T-helper 17 cell (primary cell): ENCODE data around the gene ARHGDIG. TPM values are rescaled to one million over a fixed set of nuclear protein-coding genes. Genes with fewer than 3 reads are reported as not detected.

Experiments used
- ATAC-seq: fragments of 150-1000 bp; cut with Tn5 transposase; 2 replicates; pipeline ENCODE4 v1.10.0; 2021; ENCODE audit warnings: mild to moderate bottlenecking, moderate library complexity
- DNase-seq, 3 donors: peaks; one replicate each; pipeline versions ENCODE4 v3.0.0 to v3.0.0-alpha.2; 2020 to 2021
- H3K9me3 ChIP-seq: one replicate; pipeline ENCODE4 v1.7.0; 2013; ENCODE audit warnings: low read length, mild to moderate bottlenecking; ENCODE audit not compliant: control insufficient read depth, poor library complexity, severe bottlenecking
- H3K27ac Mint-ChIP-seq: one replicate; pipeline ENCODE4 v1.8.0; 2022; ENCODE audit warnings: mild to moderate bottlenecking, moderate library complexity, mixed read lengths
- H3K27me3 Mint-ChIP-seq: one replicate; pipeline ENCODE4 v1.8.0; 2022; ENCODE audit warnings: mixed read lengths
- H3K36me3 Mint-ChIP-seq: one replicate; pipeline ENCODE4 v1.8.0; 2022; ENCODE audit warnings: low read depth, mixed read lengths
- H3K4me1 Mint-ChIP-seq: one replicate; pipeline ENCODE4 v1.8.0; 2022; ENCODE audit warnings: mild to moderate bottlenecking, mixed read lengths
- H3K4me3 Mint-ChIP-seq: one replicate; pipeline ENCODE4 v1.8.0; 2022; ENCODE audit warnings: mild to moderate bottlenecking, moderate library complexity, mixed read lengths
- total RNA-seq, 4 donors: library from RNA in 2 of 4; stranded (reverse) in 2 of 4; gene quantifications; one replicate each; pipeline ENCODE4 v1.2.3 and lab custom pipeline; 2022 to 2026

The ARHGDIG gene
- total RNA-seq, 2 donors from 2014 or later = not detected

GRCh38 chr16:287981-288920 lies 7.9 kb downstream of the ARHGDIG start:
- peaks cover 2% of the 10 kb centered on the region for H3K36me3 Mint-ChIP-seq
- H3K4me1 Mint-ChIP-seq = no peaks in the 10 kb centered on the region
- H3K4me3 Mint-ChIP-seq = peak overlapping the region; percentile 54
- H3K27me3 Mint-ChIP-seq = no peaks in the 10 kb centered on the region
- ATAC-seq (no peak), DNase-seq (no peak)
- H3K9me3 ChIP-seq = no peaks in the 10 kb centered on the region
- H3K27ac Mint-ChIP-seq = no peak overlapping the region

- no peaks in the 10 kb centered on the region for H3K27me3 Mint-ChIP-seq
- no peaks in the 10 kb centered on the region for H3K4me1 Mint-ChIP-seq
- H3K9me3 ChIP-seq = no peaks in the 10 kb centered on the region
- no peak overlapping the region for H3K4me3 Mint-ChIP-seq
- no peak for ATAC-seq
- H3K36me3 Mint-ChIP-seq = peaks cover 2% of the 10 kb centered on the region
- DNase-seq = no peak
- H3K27ac Mint-ChIP-seq = no peak overlapping the region
Observed at GRCh38 chr16:289395-289997, 9.1 kb downstream of the ARHGDIG start.

DNA sequence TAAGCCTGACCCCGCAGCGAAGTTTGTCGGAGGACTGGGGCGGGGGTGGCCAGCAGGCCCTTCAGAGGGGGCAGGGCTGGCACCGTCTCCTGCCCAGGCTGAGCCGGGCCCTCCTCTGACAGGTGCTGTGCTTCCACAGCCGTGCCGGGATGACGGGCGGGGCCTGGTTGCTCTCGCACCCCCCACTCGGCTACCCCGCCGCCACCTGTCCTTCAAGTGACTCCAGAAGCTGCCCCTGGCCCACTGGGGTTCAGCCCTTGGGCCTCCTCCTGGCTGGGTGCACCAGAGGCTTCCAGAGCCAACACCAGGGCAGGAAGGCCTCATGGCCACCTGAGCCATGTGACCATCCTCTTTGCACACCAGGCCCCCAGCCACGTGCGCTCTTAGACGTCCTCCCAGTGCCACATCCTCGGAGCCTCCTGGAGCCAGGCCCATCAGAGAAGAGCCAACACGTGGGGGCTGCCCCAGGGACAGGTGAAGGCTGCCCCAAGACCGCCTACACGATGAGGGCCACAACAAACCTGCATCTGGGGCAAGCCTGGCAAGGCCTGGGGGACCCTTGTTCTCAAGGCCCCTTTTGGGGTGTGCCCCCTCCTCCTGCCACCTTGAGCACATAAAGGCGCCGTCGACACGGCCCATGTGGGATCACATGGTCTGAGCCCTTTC lies 9.8 kb downstream of the ARHGDIG start:
- ATAC-seq (no peak), DNase-seq (no peak)
- no peaks in the 10 kb centered on the region for H3K9me3 ChIP-seq
- Mint-ChIP-seq H3K4me3 (no peak overlapping the region), H3K27me3 (no peaks in the 10 kb centered on the region), H3K36me3 (peaks cover 2% of the 10 kb centered on the region), H3K27ac (no peak overlapping the region), H3K4me1 (no peaks in the 10 kb centered on the region)

DNA sequence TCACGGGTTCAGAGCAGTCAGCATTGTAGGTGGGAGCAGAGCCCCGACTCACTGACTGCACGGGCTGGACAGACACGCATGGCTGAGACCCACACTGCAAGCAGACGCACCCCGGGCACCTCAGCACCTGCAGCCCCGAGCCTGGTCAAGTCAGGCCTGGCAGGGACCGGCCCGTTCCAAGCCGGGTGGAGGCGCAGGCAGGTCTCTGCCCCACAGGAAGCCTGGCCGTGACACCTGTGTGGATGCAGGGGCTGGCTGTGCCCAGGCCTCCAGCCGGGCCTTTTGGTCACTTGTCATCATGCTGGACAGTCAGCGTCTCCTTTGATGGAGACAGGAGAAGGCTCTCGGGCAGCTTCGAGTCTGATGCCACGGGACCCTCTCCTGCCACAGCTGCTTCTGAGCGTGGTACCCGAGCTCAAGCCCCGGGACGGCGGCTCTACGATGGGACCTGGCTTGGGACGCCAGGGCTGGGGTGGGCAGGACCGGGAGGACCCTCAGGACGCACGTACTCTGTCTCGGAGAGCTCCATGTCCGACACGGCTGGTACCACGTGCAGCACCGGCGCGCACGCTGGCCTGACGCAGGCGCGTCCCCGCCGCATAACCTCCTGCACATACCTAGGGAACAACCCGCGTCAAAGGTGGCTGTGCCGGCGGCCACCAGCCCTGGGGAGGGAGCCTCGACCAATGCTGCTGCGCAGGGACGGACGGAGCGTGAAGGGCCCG lies 10.5 kb downstream of the ARHGDIG start:
- H3K27ac Mint-ChIP-seq = no peak overlapping the region
- DNase-seq (no peak), ATAC-seq (no peak)
- H3K4me3 Mint-ChIP-seq = no peak overlapping the region
- H3K27me3 Mint-ChIP-seq = no peaks in the 10 kb centered on the region
- H3K36me3 Mint-ChIP-seq = peaks cover 2% of the 10 kb centered on the region
- no peaks in the 10 kb centered on the region for H3K9me3 ChIP-seq
- no peaks in the 10 kb centered on the region for H3K4me1 Mint-ChIP-seq

DNA sequence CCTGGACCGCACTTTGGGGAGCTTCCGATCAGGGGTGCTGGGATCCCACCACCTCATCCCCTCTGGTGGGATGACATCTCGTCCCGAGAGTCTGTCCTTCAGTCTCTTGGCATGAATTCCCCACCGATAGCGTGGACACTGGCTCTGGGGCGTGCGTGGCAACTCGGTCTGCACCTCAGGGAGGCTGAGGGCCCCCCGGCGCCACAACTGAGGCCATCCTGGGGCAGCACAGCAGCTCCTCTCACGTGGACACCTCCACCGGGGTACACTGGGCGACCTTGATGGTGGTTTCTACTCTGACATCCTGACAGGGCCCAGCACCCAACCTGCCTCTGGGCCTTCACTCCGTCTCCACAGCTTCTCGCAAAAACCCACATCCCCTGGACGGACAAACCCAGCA lies 11.1 kb downstream of the ARHGDIG start:
- Mint-ChIP-seq H3K27ac (no peak overlapping the region), H3K27me3 (no peaks in the 10 kb centered on the region), H3K36me3 (no peaks in the 10 kb centered on the region), H3K4me1 (no peaks in the 10 kb centered on the region), H3K4me3 (no peak overlapping the region)
- H3K9me3 ChIP-seq = no peaks in the 10 kb centered on the region
- no peak for DNase-seq
- no peak for ATAC-seq

GRCh38 chr16:293043-293775 lies 12.8 kb downstream of the ARHGDIG start:
- DNase-seq (no peak), ATAC-seq (no peak)
- Mint-ChIP-seq H3K27me3 (no peaks in the 10 kb centered on the region), H3K27ac (no peak overlapping the region), H3K4me3 (no peak overlapping the region), H3K36me3 (no peaks in the 10 kb centered on the region), H3K4me1 (no peaks in the 10 kb centered on the region)
- no peaks in the 10 kb centered on the region for H3K9me3 ChIP-seq

DNA sequence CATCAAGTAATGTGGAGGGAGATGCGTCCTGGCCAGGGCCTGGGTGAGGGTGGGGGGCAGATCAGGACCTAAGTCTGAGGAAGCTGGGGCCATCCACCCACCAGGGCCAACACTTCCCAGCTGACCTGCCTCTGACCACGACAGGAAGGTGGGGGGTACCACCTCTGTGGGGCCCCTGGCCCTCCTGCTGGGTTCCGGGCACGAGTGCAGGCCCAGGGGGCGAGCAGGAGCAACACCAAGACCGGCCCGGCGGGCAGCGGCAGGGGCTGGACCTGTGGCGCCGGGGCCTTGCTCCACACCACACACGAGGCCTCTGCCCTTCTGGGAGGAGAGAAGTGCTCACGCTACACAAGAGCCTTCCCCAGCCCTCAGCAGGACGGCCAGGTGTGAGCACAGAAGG lies 15.9 kb downstream of the ARHGDIG start:
- ATAC-seq (no peak), DNase-seq (no peak)
- H3K27ac Mint-ChIP-seq = no peak overlapping the region
- no peak overlapping the region for H3K4me3 Mint-ChIP-seq
- no peaks in the 10 kb centered on the region for H3K36me3 Mint-ChIP-seq
- H3K27me3 Mint-ChIP-seq = no peaks in the 10 kb centered on the region
- H3K9me3 ChIP-seq = no peaks in the 10 kb centered on the region
- no peaks in the 10 kb centered on the region for H3K4me1 Mint-ChIP-seq

GRCh38 chr16:296806-297510 lies 16.6 kb downstream of the ARHGDIG start:
- no peak overlapping the region for H3K27ac Mint-ChIP-seq
- no peaks in the 10 kb centered on the region for H3K27me3 Mint-ChIP-seq
- no peaks in the 10 kb centered on the region for H3K9me3 ChIP-seq
- ATAC-seq (no peak), DNase-seq (no peak)
- H3K36me3 Mint-ChIP-seq = no peaks in the 10 kb centered on the region
- no peaks in the 10 kb centered on the region for H3K4me1 Mint-ChIP-seq
- no peak overlapping the region for H3K4me3 Mint-ChIP-seq

DNA sequence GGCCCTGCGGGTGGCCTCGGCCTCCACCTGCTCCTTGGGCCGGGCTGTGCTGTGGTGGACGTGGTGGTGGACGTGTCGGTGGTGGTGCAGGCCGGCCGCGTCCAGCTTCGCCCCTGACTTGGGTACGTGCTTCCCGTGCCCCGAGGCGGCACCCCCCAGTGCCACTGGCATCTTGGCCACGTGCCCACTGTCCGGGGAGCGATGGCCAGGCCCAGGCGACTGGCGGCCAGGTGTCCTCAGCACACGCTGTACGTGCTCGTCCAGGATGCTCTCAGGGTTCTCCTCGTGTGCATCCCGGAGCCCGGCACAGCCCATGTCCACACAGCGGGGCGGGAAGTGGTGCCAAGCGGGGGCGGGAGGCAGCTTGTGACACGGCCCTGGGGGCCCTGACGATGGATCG lies 17.4 kb downstream of the ARHGDIG start:
- Mint-ChIP-seq H3K4me1 (no peaks in the 10 kb centered on the region), H3K4me3 (no peak overlapping the region), H3K36me3 (no peaks in the 10 kb centered on the region), H3K27ac (no peak overlapping the region), H3K27me3 (no peaks in the 10 kb centered on the region)
- H3K9me3 ChIP-seq = no peaks in the 10 kb centered on the region
- DNase-seq (no peak), ATAC-seq (no peak)

DNA sequence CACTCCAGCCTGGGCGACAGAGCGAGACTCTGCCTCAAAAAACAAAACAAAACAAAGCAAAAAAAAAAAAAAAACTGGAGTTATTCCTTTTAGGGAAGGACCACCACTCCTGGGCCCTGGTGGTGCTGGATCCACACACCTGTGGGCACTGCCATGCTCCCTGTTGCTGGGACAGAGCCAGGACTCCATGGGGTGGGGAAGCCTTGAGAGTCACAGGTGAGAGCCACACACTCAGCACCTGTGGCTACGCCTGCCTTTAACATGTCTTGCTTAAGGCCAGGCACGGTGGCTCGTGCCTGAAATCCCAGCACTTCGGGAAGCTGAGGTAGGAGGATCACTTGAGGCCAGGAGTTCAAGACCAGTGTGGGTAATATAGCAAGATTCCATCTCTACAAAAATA lies 20.8 kb downstream of the ARHGDIG start:
- Mint-ChIP-seq H3K4me1 (no peaks in the 10 kb centered on the region), H3K27me3 (no peaks in the 10 kb centered on the region), H3K36me3 (no peaks in the 10 kb centered on the region), H3K4me3 (no peak overlapping the region), H3K27ac (peak overlapping the region; percentile 21)
- no peak for ATAC-seq
- no peaks in the 10 kb centered on the region for H3K9me3 ChIP-seq
- no peak for DNase-seq

DNA sequence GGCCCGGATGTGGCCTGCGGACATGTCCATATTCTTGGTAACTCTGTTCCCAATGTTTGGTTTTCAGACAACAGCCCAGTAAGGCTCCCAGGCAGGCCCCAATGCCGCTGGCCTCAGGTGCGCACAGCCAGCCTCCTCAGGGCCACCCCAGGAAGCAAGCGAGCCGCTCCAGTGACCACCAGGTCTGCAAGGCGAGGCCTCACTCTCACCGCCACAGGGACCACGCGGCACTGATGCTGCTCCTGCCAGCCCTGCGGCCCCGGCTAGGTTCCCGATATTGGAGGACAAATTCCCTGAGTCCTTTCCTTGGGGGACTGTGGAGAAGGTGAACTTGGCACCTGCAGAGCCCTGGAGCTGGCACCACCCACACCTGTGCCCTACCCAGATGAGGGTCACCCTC lies 21.6 kb downstream of the ARHGDIG start:
- Mint-ChIP-seq H3K27me3 (no peaks in the 10 kb centered on the region), H3K4me1 (peaks cover 2% of the 10 kb centered on the region), H3K4me3 (no peak overlapping the region), H3K27ac (no peak overlapping the region), H3K36me3 (no peaks in the 10 kb centered on the region)
- H3K9me3 ChIP-seq = no peaks in the 10 kb centered on the region
- ATAC-seq (no peak), DNase-seq (no peak)
